H9 (cell line): ENCODE data around the gene KRT1. TPM values are rescaled to one million over a fixed set of nuclear protein-coding genes. Genes with fewer than 3 reads are reported as not detected.

ENCODE experiments used
- DNase-seq: peaks from one replicate; pipeline ENCODE4 v3.0.0-alpha.2; 2017
- H2AFZ ChIP-seq: one replicate; pipeline ENCODE4 v1.6.1; 2013; ENCODE audit warnings: mild to moderate bottlenecking, low read length, control low read depth, moderate library complexity
- H2AK5ac ChIP-seq: 2 replicates; pipeline ENCODE4 v1.6.1; 2013; ENCODE audit warnings: low read length, control low read depth, mixed read lengths; ENCODE audit not compliant: insufficient read length
- H2BK120ac ChIP-seq: one replicate; pipeline ENCODE4 v1.6.1; 2013; ENCODE audit warnings: low read depth, mild to moderate bottlenecking, low read length, control low read depth, inconsistent platforms; ENCODE audit not compliant: poor library complexity, severe bottlenecking
- H2BK12ac ChIP-seq: 2 replicates; pipeline ENCODE4 v1.6.1; 2013; ENCODE audit warnings: low read length, control low read depth, mixed read lengths, low read depth; ENCODE audit not compliant: insufficient read length
- H2BK15ac ChIP-seq: 2 replicates; pipeline ENCODE4 v1.6.1; 2013; ENCODE audit warnings: low read depth, low read length, control low read depth
- H2BK20ac ChIP-seq: one replicate; pipeline ENCODE4 v1.6.1; 2013; ENCODE audit warnings: low read depth, mild to moderate bottlenecking, low read length, control low read depth, inconsistent platforms; ENCODE audit not compliant: poor library complexity, severe bottlenecking
- H2BK5ac ChIP-seq: 2 replicates; pipeline ENCODE4 v1.6.1; 2013; ENCODE audit warnings: low read length, control low read depth, mixed read lengths; ENCODE audit not compliant: insufficient read length
- H3K14ac ChIP-seq: 2 replicates; pipeline ENCODE4 v1.6.1; 2013; ENCODE audit warnings: low read length, control low read depth; ENCODE audit not compliant: insufficient read depth
- H3K18ac ChIP-seq: 2 replicates; pipeline ENCODE4 v1.6.1; 2013; ENCODE audit warnings: low read depth, mild to moderate bottlenecking, mixed read lengths, low read length, control low read depth; ENCODE audit not compliant: insufficient read length
- H3K23ac ChIP-seq: 2 replicates; pipeline ENCODE4 v1.6.1; 2013; ENCODE audit warnings: low read length, control low read depth, mixed read lengths, low read depth; ENCODE audit not compliant: insufficient read length
- H3K23me2 ChIP-seq: 2 replicates; pipeline ENCODE4 v1.6.1; 2013; ENCODE audit warnings: low read depth, mild to moderate bottlenecking, mixed read lengths, low read length, control low read depth; ENCODE audit not compliant: insufficient read length, poor library complexity, severe bottlenecking
- H3K27ac ChIP-seq: 2 replicates; pipeline ENCODE4 v1.5.1; 2013; ENCODE audit warnings: low read length, control low read depth, mixed read lengths, low read depth; ENCODE audit not compliant: insufficient read length
- H3K27me3 ChIP-seq: 2 replicates; pipeline ENCODE4 v1.6.1; 2013; ENCODE audit warnings: low read length, control low read depth, inconsistent platforms; ENCODE audit not compliant: insufficient read depth
- H3K4ac ChIP-seq: 2 replicates; pipeline ENCODE4 v1.6.1; 2013; ENCODE audit warnings: low read depth, mild to moderate bottlenecking, control low read depth, inconsistent platforms, low read length, moderate library complexity
- H3K4me1 ChIP-seq: 2 replicates; pipeline ENCODE4 v1.6.1; 2013; ENCODE audit warnings: low read length, control low read depth, inconsistent platforms; ENCODE audit not compliant: insufficient read depth
- H3K4me2 ChIP-seq: 2 replicates; pipeline ENCODE4 v1.6.1; 2013; ENCODE audit warnings: low read length, control low read depth, mixed read lengths; ENCODE audit not compliant: insufficient read length, insufficient read depth
- H3K56ac ChIP-seq: 2 replicates; pipeline ENCODE4 v1.6.1; 2013; ENCODE audit warnings: low read depth, mild to moderate bottlenecking, mixed read lengths, low read length, control low read depth; ENCODE audit not compliant: insufficient read length
- H3K79me1 ChIP-seq: 2 replicates; pipeline ENCODE4 v1.6.1; 2013; ENCODE audit warnings: low read depth, mild to moderate bottlenecking, moderate library complexity, low read length, control low read depth, inconsistent platforms; ENCODE audit not compliant: insufficient read depth, poor library complexity, severe bottlenecking
- H3K79me2 ChIP-seq: 2 replicates; pipeline ENCODE4 v1.6.1; 2013; ENCODE audit warnings: low read length, control low read depth, inconsistent platforms; ENCODE audit not compliant: insufficient read depth
- H3K9ac ChIP-seq: 2 replicates; pipeline ENCODE4 v1.6.1; 2013; ENCODE audit warnings: low read length, control low read depth, mixed read lengths; ENCODE audit not compliant: insufficient read length; ENCODE audit errors: extremely low read depth
- H3K9me3 ChIP-seq: one replicate; pipeline ENCODE4 v1.6.1; 2013; ENCODE audit warnings: low read depth, low read length, inconsistent platforms; ENCODE audit not compliant: control insufficient read depth
- H3T11ph ChIP-seq: one replicate; pipeline ENCODE4 v1.6.1; 2013; ENCODE audit warnings: mild to moderate bottlenecking, low read length, control low read depth, inconsistent platforms
- H4K20me1 ChIP-seq: one replicate; pipeline ENCODE4 v1.6.1; 2013; ENCODE audit not compliant: control insufficient read depth, insufficient read length, insufficient read depth
- H4K5ac ChIP-seq: 2 replicates; pipeline ENCODE4 v1.6.1; 2013; ENCODE audit warnings: low read depth, mild to moderate bottlenecking, mixed read lengths, low read length, control low read depth; ENCODE audit not compliant: insufficient read length
- H4K8ac ChIP-seq: replicated peaks from 2 replicates; pipeline ENCODE4 v1.6.1; 2013; ENCODE audit warnings: low read length, control low read depth, mixed read lengths, low read depth; ENCODE audit not compliant: insufficient read length
- H4K91ac ChIP-seq: 2 replicates; pipeline ENCODE4 v1.6.1; 2013; ENCODE audit warnings: low read depth, mild to moderate bottlenecking, moderate library complexity, mixed read lengths, low read length, control low read depth; ENCODE audit not compliant: insufficient read length
- H3K27ac Mint-ChIP-seq, 3 experiments: 2 replicates in 2 of 3; 3 replicates in 1 of 3; pipeline ENCODE4 v1.8.0; 2020 to 2021; ENCODE audit warnings: mixed read lengths in 3 of 3, mild to moderate bottlenecking in 1 of 3, moderate library complexity in 1 of 3
- H3K27me3 Mint-ChIP-seq: 2 replicates; pipeline ENCODE4 v1.8.0; 2021; ENCODE audit warnings: low read depth, mild to moderate bottlenecking, moderate library complexity, mixed read lengths
- H3K36me3 Mint-ChIP-seq, 3 experiments: 2 replicates in 2 of 3; 3 replicates in 1 of 3; pipeline ENCODE4 v1.8.0; 2020 to 2021; ENCODE audit warnings: low read depth in 3 of 3, mixed read lengths in 3 of 3; ENCODE audit not compliant: insufficient read depth in 1 of 3
- H3K4me1 Mint-ChIP-seq, 2 experiments: 2 replicates each; pipeline ENCODE4 v1.8.0; 2020; ENCODE audit warnings: mixed read lengths in 2 of 2
- H3K4me3 Mint-ChIP-seq, 2 experiments: 2 replicates in 1 of 2; 3 replicates in 1 of 2; pipeline ENCODE4 v1.8.0; 2020 to 2021; ENCODE audit warnings: mild to moderate bottlenecking in 2 of 2, mixed read lengths in 2 of 2, moderate library complexity in 1 of 2
- H3K9me3 Mint-ChIP-seq, 2 experiments: 2 replicates in 1 of 2; 3 replicates in 1 of 2; pipeline ENCODE4 v1.8.0; 2020; ENCODE audit warnings: mild to moderate bottlenecking in 2 of 2, mixed read lengths in 2 of 2, moderate library complexity in 1 of 2
- WGBS: extraction: QIAGEN DNeasy Blood & Tissue Kit; methylation state at CpG from one replicate; pipeline ENCODE4 v1.1.7; 2013; ENCODE audit warnings: missing lambda C conversion rate, low lambda C conversion rate, mixed read lengths; ENCODE audit not compliant: insufficient read length; ENCODE audit errors: extremely low coverage; 5-methylcytosine and 5-hydroxymethylcytosine counted together
- total RNA-seq: library from RNA; stranded (reverse); gene quantifications from 2 replicates; pipeline ENCODE4 v1.2.1, GENCODE V29; 2021
- TF ChIP-seq, protein P1 (sequence below): fragments of 200-600 bp; sonication (generic); conservative IDR thresholded peaks from 3 replicates; pipeline ENCODE4 v1.8.0; 2021; ENCODE audit warnings: antibody characterized with exemption, mild to moderate bottlenecking

KRT1 gene
- total RNA-seq, 1 experiment from 2014 or later, result not detected

DNA sequence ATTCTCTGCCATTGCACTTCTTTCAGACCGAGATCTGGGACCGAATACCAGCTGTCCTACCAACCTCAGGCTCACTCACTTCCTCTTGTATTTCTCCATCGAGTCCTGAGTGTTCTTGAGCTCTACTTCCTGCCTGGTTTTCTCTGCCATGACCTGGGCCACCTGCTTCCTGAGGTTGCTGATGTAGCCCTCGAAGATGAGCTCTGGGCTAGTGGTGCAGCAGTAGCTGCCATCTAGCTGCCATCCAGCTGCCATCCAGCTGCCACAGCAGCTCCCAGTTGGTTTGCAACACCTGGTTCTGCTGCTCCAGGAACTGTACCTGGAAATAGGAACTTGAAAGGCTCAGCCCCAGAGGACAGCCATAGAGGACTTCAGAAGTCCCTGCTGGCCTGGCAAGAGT, 46.8 kb downstream of the KRT1 start:
- Histone ChIP-seq H4K5ac (no peak overlapping the region), H3K9ac (no peak overlapping the region), H3K27me3 (no peaks in the 10 kb centered on the region), H3K4me2 (no peak overlapping the region), H2BK5ac (no peak overlapping the region), H3K23me2 (no peaks in the 10 kb centered on the region), H3K27ac (no peak overlapping the region), H4K8ac (no peak overlapping the region), H3K79me2 (no peaks in the 10 kb centered on the region), H3K79me1 (no peaks in the 10 kb centered on the region), H3K4me1 (no peaks in the 10 kb centered on the region), H4K20me1 (no peaks in the 10 kb centered on the region), H3K18ac (no peak overlapping the region), H2AK5ac (no peak overlapping the region), H2BK15ac (no peak overlapping the region), H2BK20ac (no peak overlapping the region), H3K4ac (no peak overlapping the region), H3K9me3 (no peaks in the 10 kb centered on the region), H3K56ac (no peak overlapping the region), H2BK120ac (no peak overlapping the region), H3T11ph (no peak overlapping the region), H2AFZ (no peak overlapping the region), H3K23ac (no peak overlapping the region), H3K14ac (no peak overlapping the region), H4K91ac (no peak overlapping the region), H2BK12ac (no peak overlapping the region)
- peak; percentile 20 for DNase-seq
- Mint-ChIP-seq H3K4me1 (no peaks in the 10 kb centered on the region), H3K36me3 (no peaks in the 10 kb centered on the region), H3K9me3 (no peaks in the 10 kb centered on the region), H3K27me3 (peaks cover 14% of the 10 kb centered on the region), H3K27ac (no peak overlapping the region; a peak in 1 of 7 replicates), H3K4me3 (no peak overlapping the region)
- WGBS, result no CpG with 5 or more reads among the region's 4 CpGs
- TF ChIP-seq, protein P1, sequence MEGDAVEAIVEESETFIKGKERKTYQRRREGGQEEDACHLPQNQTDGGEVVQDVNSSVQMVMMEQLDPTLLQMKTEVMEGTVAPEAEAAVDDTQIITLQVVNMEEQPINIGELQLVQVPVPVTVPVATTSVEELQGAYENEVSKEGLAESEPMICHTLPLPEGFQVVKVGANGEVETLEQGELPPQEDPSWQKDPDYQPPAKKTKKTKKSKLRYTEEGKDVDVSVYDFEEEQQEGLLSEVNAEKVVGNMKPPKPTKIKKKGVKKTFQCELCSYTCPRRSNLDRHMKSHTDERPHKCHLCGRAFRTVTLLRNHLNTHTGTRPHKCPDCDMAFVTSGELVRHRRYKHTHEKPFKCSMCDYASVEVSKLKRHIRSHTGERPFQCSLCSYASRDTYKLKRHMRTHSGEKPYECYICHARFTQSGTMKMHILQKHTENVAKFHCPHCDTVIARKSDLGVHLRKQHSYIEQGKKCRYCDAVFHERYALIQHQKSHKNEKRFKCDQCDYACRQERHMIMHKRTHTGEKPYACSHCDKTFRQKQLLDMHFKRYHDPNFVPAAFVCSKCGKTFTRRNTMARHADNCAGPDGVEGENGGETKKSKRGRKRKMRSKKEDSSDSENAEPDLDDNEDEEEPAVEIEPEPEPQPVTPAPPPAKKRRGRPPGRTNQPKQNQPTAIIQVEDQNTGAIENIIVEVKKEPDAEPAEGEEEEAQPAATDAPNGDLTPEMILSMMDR, result no peak
